SH-SY5Y (cell line): ENCODE measurements around the gene TTBK1.

ENCODE experiments used
- GATA2 ChIP-seq: IDR thresholded peaks from 2 replicates; pipeline ENCODE4 v1.6.1; 2011; ENCODE audit warnings: mild to moderate bottlenecking, low read depth, low read length
- GATA3 ChIP-seq: IDR thresholded peaks from 2 replicates; pipeline ENCODE4 v1.6.1; 2011; ENCODE audit warnings: low read depth, mild to moderate bottlenecking, low read length, moderate library complexity

Gene TTBK1

DNA sequence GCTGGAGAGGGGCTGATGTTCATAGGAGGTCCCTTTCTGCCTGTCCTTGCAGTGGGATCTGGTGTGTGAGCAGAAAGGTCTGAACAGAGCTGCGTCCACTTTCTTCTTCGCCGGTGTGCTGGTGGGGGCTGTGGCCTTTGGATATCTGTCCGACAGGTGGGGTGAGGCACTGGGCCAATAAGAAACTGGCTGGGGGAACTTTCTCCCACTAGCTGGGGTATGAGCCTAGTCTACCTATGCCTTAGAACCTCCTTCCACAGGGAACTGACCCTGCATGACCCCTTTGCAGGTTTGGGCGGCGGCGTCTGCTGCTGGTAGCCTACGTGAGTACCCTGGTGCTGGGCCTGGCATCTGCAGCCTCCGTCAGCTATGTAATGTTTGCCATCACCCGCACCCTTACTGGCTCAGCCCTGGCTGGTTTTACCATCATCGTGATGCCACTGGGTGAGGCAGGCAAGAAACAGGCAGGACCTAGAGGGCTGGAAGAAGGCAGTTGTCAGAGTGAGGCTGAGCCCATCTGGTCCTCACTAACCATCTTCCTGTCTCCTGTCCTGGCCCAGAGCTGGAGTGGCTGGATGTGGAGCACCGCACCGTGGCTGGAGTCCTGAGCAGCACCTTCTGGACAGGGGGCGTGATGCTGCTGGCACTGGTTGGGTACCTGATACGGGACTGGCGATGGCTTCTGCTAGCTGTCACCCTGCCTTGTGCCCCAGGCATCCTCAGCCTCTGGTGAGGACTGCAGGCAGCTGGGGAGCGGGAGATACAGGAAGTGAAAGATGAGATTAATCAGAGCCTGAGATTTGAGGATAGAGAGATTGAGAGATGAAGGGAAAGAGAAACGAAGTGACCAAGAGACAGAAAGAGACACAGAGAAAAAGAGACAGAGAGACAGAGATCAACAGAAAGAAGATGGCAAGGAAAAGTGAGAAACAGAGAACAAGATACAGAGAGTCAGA, 56.3 kb downstream of the TTBK1 start:
- TF ChIP-seq GATA3 (no peak), GATA2 (peak; percentile 62)

DNA sequence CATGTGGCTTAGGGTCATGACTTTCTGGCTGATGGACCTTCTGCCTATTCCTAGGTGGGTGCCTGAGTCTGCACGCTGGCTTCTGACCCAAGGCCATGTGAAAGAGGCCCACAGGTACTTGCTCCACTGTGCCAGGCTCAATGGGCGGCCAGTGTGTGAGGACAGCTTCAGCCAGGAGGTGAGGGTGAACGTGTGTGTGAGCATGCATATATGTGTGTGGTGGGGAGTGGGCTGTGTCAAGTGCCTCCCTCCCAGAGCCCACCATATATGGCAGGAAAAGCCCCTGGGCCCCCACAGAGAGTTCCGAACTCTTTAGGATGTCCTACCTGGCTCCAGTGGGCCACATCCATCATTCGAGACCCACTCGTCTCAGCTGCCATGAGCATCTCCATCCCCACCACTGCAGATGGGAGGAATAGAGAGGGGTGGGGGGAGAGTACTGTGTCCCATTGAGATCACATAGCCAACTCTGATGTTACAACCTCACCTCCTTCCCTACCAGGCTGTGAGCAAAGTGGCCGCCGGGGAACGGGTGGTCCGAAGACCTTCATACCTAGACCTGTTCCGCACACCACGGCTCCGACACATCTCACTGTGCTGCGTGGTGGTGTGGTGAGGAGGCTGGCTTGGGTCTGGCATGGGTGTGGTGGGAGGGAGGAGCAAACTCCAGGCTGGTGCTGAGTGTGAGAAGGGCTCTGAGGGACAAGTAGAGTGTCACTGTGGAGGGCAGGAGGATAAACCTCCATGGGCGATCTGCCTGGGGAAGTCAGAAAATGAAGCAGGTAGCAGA, 58.0 kb downstream of the TTBK1 start:
- TF ChIP-seq GATA2 (no peak), GATA3 (no peak)

- TF ChIP-seq GATA3 (no peak), GATA2 (no peak)
These were observed 58.8 kb downstream of the TTBK1 start for GRCh38 chr6:43302126-43302525.

DNA sequence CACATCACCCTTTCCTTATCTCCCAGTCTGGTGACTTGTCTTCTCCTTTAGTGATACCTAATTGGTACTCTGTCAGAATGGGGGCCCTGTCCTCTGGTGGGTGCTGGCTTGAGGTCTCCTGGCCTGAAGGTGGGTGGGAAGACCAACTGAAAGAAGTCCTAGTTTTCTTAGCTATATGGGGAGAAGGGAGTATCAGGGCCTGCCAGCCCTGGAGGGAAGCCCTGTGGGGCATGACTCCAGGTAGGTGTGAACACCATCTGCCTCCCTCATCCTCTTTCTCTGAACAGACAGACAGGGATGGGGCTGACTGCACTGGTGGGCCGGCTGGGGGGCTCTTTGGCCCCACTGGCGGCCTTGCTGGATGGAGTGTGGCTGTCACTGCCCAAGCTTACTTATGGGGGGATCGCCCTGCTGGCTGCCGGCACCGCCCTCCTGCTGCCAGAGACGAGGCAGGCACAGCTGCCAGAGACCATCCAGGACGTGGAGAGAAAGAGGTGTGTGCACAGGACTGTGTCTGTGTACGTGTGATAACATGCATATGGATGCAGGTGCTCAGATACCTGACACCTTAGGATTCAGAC, 60.6 kb downstream of the TTBK1 start:
- TF ChIP-seq GATA3 (no peak), GATA2 (no peak)

DNA sequence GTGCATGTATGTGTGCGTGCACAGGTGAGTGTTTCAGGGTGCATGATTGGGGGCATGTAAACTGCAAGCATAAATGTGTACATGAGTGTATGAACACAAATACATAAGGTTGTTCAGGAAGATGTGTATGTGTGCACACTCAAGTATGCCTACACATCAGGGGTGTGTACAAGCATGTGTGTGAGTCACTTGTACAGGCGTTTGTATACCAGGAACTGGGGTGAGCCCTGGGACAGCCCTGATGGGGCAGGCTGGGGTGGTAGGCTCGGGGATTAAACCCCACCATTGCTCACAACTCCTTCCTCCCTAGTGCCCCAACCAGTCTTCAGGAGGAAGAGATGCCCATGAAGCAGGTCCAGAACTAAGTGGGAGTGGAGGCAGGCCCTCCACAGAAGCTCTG, 61.1 kb downstream of the TTBK1 start:
- TF ChIP-seq GATA3 (no peak), GATA2 (no peak)

- TF ChIP-seq GATA3: no peak
- TF ChIP-seq GATA2: no peak
These were observed 61.6 kb downstream of the TTBK1 start for GRCh38 chr6:43304882-43305281.

- no peak for TF ChIP-seq GATA3
- TF ChIP-seq GATA2: no peak
These were observed 62.8 kb downstream of the TTBK1 start for GRCh38 chr6:43306086-43306485.

DNA sequence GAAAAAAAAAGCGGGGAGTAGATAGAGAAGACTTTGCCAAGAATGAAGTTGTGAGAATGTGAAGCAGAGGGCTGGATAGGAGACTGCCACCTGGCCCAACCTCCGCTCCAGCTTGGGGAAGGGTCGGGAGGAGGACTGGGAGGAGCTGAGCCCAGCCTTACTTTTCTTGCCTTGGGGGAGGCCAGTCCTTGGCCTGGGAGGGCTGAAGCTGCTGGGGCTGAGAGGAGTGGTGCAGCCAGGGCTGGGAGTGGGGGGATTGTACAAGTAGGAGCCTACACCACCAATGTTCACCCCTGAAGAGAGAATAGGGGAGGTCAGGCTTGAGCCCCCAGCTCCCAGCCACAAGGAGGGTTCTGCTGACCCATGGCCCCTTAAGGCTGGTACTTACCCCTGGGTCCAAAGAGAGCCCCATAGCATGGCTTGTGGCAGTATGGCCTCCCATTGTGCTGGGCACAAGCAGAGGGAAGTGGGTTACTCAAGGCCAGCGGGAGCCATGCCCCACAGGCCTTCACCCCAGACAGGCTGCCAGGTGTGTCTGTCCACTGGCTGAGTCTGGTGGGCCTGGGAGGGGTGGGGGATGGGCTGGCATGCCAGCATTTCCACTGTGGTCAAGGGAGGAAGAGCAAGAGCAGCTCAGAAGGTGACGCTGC, 64.3 kb downstream of the TTBK1 start:
- TF ChIP-seq GATA3: no peak
- no peak for TF ChIP-seq GATA2

- no peak for TF ChIP-seq GATA3
- TF ChIP-seq GATA2: no peak
These were observed 65.1 kb downstream of the TTBK1 start, which contains the start of gene CRIP3 for GRCh38 chr6:43308101-43308989. TSS of gene CRIP3 (minus strand) at chr6:43308826. CDS start at chr6:43308792, 34 bp downstream.

DNA sequence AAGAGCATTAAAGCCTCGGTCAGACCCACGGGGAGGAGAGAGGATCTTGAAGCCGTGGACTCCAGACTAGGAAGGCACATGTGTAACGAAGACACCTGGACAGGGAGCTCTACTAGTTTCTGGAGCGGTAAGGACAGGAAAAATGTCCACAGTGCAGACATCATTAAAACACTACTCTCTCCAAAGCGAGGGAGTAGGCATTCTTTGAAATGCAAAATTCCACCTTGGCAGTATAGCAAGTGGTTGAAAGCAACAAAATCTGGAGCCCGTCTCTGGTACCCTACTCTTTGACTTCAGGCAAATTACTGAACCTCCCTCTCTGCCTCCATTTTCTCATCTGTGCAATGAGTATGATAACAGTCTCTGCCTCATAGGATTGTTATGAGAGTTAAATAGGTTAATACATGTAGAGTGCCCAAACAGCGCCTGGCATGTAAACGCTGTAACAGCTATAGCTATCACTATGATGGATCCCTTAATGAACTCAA, 65.8 kb downstream of the TTBK1 start:
- TF ChIP-seq GATA3: no peak
- TF ChIP-seq GATA2: no peak

DNA sequence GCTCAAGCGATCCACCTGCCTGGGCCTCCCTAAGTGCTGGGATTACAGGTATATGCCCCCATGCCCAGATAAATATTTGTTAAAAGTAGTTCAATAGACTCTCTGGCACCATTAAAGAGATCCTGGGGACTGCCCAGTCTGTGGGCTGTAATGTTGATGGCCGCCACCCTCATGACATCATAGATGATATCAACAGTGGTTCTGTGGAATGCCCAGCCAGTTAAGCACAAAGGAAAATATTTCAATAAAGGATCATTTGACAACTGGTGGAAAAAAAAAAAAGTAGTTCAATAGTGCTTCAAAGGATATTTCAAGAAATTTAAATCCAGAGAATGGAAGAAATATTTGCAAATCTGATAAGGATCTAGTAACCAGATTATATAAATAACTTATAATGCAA, 66.9 kb downstream of the TTBK1 start:
- TF ChIP-seq GATA2 (no peak), GATA3 (no peak)

- TF ChIP-seq GATA2 (no peak), GATA3 (no peak)
These were observed 67.3 kb downstream of the TTBK1 start for GRCh38 chr6:43310624-43311023.

GRCh38 chr6:43311666-43312065, 68.4 kb downstream of the TTBK1 start:
- TF ChIP-seq GATA3: no peak
- no peak for TF ChIP-seq GATA2
